GM19099 (cell line): ENCODE measurements around the gene C8A.

Experiments used
- POLR2A ChIP-seq: IDR thresholded peaks from 3 replicates; pipeline ENCODE4 v1.6.1; 2011; ENCODE audit warnings: low read depth; ENCODE audit not compliant: insufficient read length; ENCODE audit errors: extremely low read depth

The C8A gene

DNA sequence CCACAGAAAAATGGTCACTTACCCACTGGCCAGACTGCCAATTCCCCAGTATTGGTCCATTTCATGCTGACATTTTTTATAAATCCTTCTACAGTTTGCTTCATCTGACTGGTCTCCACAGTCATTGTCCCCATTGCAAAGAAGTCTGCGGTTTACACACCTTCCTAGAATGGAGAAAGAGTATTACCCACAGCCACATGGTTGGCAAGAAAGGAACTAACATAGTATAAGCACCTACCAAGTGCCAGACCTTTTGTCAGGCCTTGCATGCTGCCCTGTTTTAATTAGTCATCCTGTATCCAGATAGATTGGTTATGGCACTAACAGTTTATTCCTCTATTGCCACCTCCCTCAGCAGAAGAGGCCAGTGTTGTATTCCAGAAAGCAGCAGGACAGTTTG, 100.1 kb downstream of the C8A start:
- TF ChIP-seq POLR2A: no peak

- TF ChIP-seq POLR2A: no peak
Observed at GRCh38 chr1:56957931-56958330, 103.3 kb downstream of the C8A start.

DNA sequence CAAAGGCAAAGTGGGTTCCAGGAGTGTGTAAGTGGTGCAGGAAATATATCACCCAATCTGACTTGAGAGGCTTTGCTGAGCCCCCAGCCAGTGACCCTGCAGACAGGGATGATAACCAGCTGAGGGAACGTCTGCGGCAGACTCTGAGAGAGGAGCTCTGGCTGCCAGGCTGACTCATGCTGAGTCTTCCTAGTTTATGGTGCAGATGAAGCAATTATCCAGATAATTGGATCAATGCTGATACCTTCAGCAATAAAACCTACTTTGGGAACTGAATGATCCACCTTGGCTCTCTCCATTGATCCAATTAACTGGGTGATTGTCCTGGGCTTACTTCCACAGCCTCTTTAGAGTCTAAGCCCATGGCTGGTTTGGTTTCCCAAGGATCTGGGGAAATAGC, 103.9 kb downstream of the C8A start:
- no peak for TF ChIP-seq POLR2A

- no peak for TF ChIP-seq POLR2A
Observed at GRCh38 chr1:56961426-56961825, 106.8 kb downstream of the C8A start.

GRCh38 chr1:56963667-56964066, 109.1 kb downstream of the C8A start:
- TF ChIP-seq POLR2A: no peak

DNA sequence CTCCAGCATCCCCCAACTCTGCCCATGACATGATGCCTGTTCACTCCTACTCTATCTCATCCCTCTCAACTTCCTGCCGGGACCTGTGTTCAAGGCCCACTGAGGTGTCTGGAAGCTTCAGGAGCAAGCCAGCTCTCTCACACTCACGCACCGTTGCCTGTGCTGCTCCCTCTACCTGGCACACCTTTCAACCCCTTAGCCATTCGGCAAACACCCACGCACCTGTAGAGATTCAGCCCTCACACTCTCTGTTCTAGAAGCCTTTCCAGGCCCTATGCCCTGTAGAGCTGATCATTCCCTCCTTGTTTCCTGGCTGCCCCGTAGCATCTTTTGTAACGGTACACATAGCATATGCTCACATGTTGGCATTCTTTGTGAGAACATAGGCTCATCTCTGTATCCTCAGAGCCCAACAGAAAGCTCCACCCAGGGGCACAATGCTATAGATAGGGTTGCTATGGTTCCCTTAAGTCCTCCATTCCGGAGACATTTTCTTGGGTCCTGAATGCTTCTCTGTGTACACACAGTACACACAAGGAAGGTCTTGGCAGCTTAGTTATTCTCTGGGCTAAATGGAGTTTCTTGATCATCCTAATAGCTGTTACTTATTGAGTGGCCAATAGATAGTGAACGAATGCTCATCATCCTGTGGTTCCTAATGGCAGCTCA, 109.9 kb downstream of the C8A start:
- no peak for TF ChIP-seq POLR2A

- no peak for TF ChIP-seq POLR2A
Observed at GRCh38 chr1:56965191-56965590, 110.6 kb downstream of the C8A start.

DNA sequence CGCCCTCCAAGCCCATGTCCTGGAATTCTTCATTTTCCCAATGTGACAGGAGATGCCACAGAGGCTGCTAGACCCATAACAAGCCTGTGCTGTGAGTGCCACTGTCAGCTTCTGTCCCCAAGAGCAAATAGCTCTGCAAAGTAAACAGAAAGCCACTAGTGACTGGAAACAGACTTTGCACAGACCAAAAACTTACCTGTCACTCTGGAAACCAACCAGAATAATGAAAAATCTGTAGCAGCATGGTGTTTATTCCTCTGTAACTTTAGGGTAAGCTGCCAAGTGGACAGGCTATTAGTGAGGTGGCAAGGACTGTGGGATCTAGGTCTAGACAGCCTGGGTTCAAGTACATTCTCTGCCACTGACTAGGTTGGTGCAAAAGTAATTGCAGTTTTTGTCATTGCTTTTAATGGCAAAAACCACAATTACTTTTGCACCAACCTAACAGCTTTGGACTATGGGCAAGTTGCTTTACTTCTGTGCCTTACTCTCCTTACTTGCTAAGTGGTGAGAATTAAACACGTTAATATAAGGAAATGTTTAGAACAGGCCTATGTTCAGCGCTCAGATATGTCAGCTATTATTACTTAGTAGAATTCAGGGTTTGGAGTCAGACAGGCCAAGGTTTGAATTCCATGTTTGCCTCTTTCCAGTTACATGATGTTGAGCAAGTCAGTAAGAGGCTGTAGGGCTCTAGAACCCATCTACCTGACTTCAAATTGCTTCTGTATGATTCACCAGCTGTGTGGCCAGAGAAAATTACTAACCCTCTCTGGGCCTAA, 111.5 kb downstream of the C8A start, which contains the start of gene C8B:
Gene C8B, minus strand, starts transcription at position 100 of the 782 bp plus-strand sequence. Its CDS starts 67 bp downstream, at position 33.
- TF ChIP-seq POLR2A: no peak

GRCh38 chr1:56966698-56966999, 112.1 kb downstream of the C8A start:
- no peak for TF ChIP-seq POLR2A

- no peak for TF ChIP-seq POLR2A
Observed at GRCh38 chr1:56967355-56967754, 112.8 kb downstream of the C8A start.
